ENCODE results near the gene SLC25A4. TPM values are rescaled to one million over a fixed set of nuclear protein-coding genes. Genes with fewer than 3 reads are reported as not detected.

The SLC25A4 gene
- total and polyA plus RNA-seq, 4 donors: 4.4 to 64.2 (median 26.8) TPM

- Histone ChIP-seq H3K9me3 (ENCODE audit: control insufficient read depth in 4 of 4, low read length in 3 of 4) (no peaks in the 10 kb centered on the region), H3K4me1 (ENCODE audit: control insufficient read depth in 4 of 4, insufficient read depth in 4 of 4, low read length in 3 of 4) (peaks cover 1 to 19% (median 12%) of the 10 kb centered on the region in 4 donors), H3K27ac (ENCODE audit: low read depth in 1 of 2, low read length in 2 of 2) (peak overlapping the region in 1 of 2 donors; percentile 20), H3K9ac (ENCODE audit: low read depth in 1 of 2, low read length in 2 of 2) (peak overlapping the region in 1 of 2 donors; percentile 38), H3K27me3 (ENCODE audit: control insufficient read depth in 4 of 4, insufficient read depth in 4 of 4, low read length in 3 of 4) (no peaks in the 10 kb centered on the region), H3K36me3 (ENCODE audit: control insufficient read depth in 4 of 4, insufficient read depth in 3 of 4, low read depth in 1 of 4, low read length in 3 of 4) (no peaks in the 10 kb centered on the region), H3K4me3 (ENCODE audit: low read depth in 1 of 3, low read length in 3 of 3) (peak overlapping the region; percentile 32 to 68 (median 59))
- TF ChIP-seq TAF1 (conservative IDR thresholded peaks at IDR 0.05) (no peak), SP1 (IDR thresholded peaks at IDR 0.05) (no peak), REST (IDR thresholded peaks at IDR 0.05) (no peak), FOXA2 (IDR thresholded peaks at IDR 0.05) (no peak), ZBTB33 (IDR thresholded peaks at IDR 0.05) (no peak)
- WGBS: 5% methylated on average over 74 of the region's 74 CpGs
- no peak for DNase-seq (ENCODE audit: low spot score)
These were observed 14.6 kb upstream of the SLC25A4 start for GRCh38 chr4:185128272-185129119.

GRCh38 chr4:185134307-185134869 lies 8.7 kb upstream of the SLC25A4 start:
- no peak for DNase-seq (ENCODE audit: low spot score)
- Histone ChIP-seq H3K9ac (ENCODE audit: low read depth in 1 of 2, low read length in 2 of 2) (no peak overlapping the region), H3K27me3 (ENCODE audit: control insufficient read depth in 4 of 4, insufficient read depth in 4 of 4, low read length in 3 of 4) (no peaks in the 10 kb centered on the region), H3K4me1 (ENCODE audit: control insufficient read depth in 4 of 4, insufficient read depth in 4 of 4, low read length in 3 of 4) (no peaks in the 10 kb centered on the region), H3K36me3 (ENCODE audit: control insufficient read depth in 4 of 4, insufficient read depth in 3 of 4, low read depth in 1 of 4, low read length in 3 of 4) (no peaks in the 10 kb centered on the region), H3K9me3 (ENCODE audit: control insufficient read depth in 4 of 4, low read length in 3 of 4) (no peaks in the 10 kb centered on the region), H3K4me3 (ENCODE audit: low read depth in 1 of 3, low read length in 3 of 3) (no peak overlapping the region), H3K27ac (ENCODE audit: low read depth in 1 of 2, low read length in 2 of 2) (no peak overlapping the region)
- TF ChIP-seq, protein P1, sequence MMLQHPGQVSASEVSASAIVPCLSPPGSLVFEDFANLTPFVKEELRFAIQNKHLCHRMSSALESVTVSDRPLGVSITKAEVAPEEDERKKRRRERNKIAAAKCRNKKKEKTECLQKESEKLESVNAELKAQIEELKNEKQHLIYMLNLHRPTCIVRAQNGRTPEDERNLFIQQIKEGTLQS (IDR thresholded peaks at IDR 0.05): no peak
- TF ChIP-seq HNF4G (IDR thresholded peaks at IDR 0.05) (no peak), RAD21 (IDR thresholded peaks at IDR 0.05) (peak; percentile 91 to 93), CTCF (IDR thresholded peaks at IDR 0.05; ENCODE audit: low read depth, low read length, missing input control) (peak; percentile 73), NR2F2 (IDR thresholded peaks at IDR 0.05) (no peak), SP1 (IDR thresholded peaks at IDR 0.05) (no peak)
- 38% methylated on average over 3 of the region's 3 CpGs for WGBS
